Suprapubic skin (tissue), 3 donors: ENCODE measurements around the gene UTS2.

ENCODE experiments used
- EP300 ChIP-seq: sonication (generic); formaldehyde crosslinking; IDR thresholded peaks from one replicate; pipeline ENCODE4 v1.6.1; 2017; ENCODE audit warnings: antibody characterized with exemption
- POLR2A ChIP-seq, 2 donors: fragments of 450-650 bp; IDR thresholded peaks; one replicate each; pipeline ENCODE4 v1.6.1; 2017; ENCODE audit warnings: antibody characterized with exemption in 2 of 2, mild to moderate bottlenecking in 2 of 2, moderate library complexity in 2 of 2
- TF ChIP-seq, protein P1 (sequence below), 2 donors: fragments of 200-600 bp in 1 of 2; fragments of 450-650 bp in 1 of 2; sonication (generic) in 1 of 2; IDR thresholded peaks; one replicate each; pipeline ENCODE4 v1.5.1; 2016 to 2019; ENCODE audit warnings: antibody characterized with exemption in 2 of 2, mild to moderate bottlenecking in 1 of 2, moderate library complexity in 1 of 2

DNA sequence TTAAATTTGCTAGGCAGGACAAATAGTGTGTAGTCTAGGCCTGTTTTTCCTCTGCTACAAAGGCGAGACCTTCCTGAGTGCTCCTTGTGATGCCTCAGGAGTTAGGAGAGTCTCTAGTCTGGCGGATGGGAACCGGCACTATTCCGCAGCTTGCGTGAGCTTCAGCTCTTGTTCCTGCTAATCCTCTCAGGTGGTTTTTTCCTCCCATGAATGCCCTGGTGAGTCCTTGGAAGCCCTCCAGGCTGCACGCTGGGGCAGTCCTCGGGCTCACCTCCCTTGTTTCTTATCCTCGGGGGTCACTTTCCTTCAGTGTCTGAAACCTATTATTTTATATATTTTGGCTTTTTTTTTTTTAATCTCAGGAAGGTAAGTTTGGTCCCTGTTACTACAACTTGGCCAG lies 28.2 kb downstream of the UTS2 start:
- TF ChIP-seq, protein P1, sequence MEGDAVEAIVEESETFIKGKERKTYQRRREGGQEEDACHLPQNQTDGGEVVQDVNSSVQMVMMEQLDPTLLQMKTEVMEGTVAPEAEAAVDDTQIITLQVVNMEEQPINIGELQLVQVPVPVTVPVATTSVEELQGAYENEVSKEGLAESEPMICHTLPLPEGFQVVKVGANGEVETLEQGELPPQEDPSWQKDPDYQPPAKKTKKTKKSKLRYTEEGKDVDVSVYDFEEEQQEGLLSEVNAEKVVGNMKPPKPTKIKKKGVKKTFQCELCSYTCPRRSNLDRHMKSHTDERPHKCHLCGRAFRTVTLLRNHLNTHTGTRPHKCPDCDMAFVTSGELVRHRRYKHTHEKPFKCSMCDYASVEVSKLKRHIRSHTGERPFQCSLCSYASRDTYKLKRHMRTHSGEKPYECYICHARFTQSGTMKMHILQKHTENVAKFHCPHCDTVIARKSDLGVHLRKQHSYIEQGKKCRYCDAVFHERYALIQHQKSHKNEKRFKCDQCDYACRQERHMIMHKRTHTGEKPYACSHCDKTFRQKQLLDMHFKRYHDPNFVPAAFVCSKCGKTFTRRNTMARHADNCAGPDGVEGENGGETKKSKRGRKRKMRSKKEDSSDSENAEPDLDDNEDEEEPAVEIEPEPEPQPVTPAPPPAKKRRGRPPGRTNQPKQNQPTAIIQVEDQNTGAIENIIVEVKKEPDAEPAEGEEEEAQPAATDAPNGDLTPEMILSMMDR (IDR thresholded peaks at IDR 0.05): no peak
- no peak for TF ChIP-seq POLR2A (IDR thresholded peaks at IDR 0.05)
- no peak for TF ChIP-seq EP300
